SW480 (cell line): Measurements from ENCODE around the gene TNNC1.

ENCODE experiments used
- DNase-seq: peaks from one replicate; pipeline ENCODE4 v3.0.0-alpha.2; 2016; ENCODE audit warnings: low spot score

Gene TNNC1

GRCh38 chr3:52401551-52401950 is 52.3 kb downstream of the TNNC1 start:
- no peak for DNase-seq
